ENCODE measurements around the gene ZNF337. TPM values are rescaled to one million over a fixed set of nuclear protein-coding genes. Genes with fewer than 3 reads are reported as not detected.

The ZNF337 gene
- total and polyA plus RNA-seq, 10 of the 15 experiments (the other 5 are each of a cell fraction or from before 2014, with no cell fraction given) = 0.60 to 16.8 (median 9.1) TPM

GRCh38 chr20:25707695-25708094, 11.0 kb upstream of the ZNF337 start:
- POLR2A ChIA-PET = no interaction called here

DNA sequence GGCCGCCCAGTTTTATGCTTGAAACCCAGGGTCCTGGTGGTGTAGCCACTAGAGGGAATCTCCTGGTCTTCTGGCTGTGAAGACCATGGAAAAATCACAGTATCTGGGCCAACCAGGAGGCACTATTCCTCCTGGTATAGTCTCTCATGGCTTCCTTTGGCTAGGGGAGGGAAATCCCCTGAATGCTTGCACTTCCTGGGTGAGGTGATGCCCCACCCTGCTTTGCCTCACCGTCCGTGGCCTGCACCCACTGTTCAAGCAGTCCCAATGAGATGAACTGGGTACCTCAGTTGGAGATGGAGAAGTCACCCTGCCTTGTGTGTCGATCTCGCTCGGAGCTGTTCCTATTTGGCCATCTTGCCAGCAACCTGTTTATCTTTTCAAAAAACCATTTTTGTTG, 10.1 kb upstream of the ZNF337 start:
- H3K36me3 ChIP-seq (ENCODE audit: control insufficient read depth in 2 of 2, insufficient read depth in 2 of 2, low read length in 1 of 2) = no peaks in the 10 kb centered on the region
- CTCF ChIA-PET = no interaction called here
- RAD21 ChIA-PET (ENCODE audit: unreplicated experiment) = no interaction called here
- H3K9me3 ChIP-seq (replicated peaks; ENCODE audit: control insufficient read depth, insufficient read depth, low read length) = no peaks in the 10 kb centered on the region; the same call in 2 of the 3 replicates
- POLR2A ChIA-PET = no interaction called here
- no peaks in the 10 kb centered on the region for H3K27me3 ChIP-seq (replicated peaks in 1 of 2; ENCODE audit: control insufficient read depth in 2 of 2, insufficient read depth in 2 of 2, low read length in 1 of 2)
- no peak overlapping the region for H3K27ac ChIP-seq (ENCODE audit: control insufficient read depth, insufficient read depth)
- SMC1A ChIA-PET (ENCODE audit: uncharacterized antibody, unreplicated experiment) = no interaction called here
- intact Hi-C loops (cut with micrococcal nuclease; ENCODE audit: unreplicated experiment) (no loop called here), in situ Hi-C loops (cut with MboI) (no loop called here)
- WGBS (ENCODE audit: insufficient coverage, insufficient replicate concordance, low lambda C conversion rate, missing lambda C conversion rate) = 54% methylated on average over 6 of the region's 6 CpGs
- DNase-seq (ENCODE audit: low read depth, low spot score) (no peak), ATAC-seq (peak; percentile 73), FAIRE-seq (no peak)
- no peaks in the 10 kb centered on the region for H3K79me2 ChIP-seq (ENCODE audit: control insufficient read depth, insufficient read depth, low read length)
- H3K4me2 ChIP-seq (ENCODE audit: control insufficient read depth, insufficient read depth) = no peak overlapping the region
- H4K20me1 ChIP-seq (ENCODE audit: control insufficient read depth, insufficient read depth) = no peaks in the 10 kb centered on the region
- BruUV-seq (replicated peaks) = no TSS peak
- no peak overlapping the region for H3K9ac ChIP-seq (ENCODE audit: control insufficient read depth, insufficient read depth, low read length)
- peaks cover 4% of the 10 kb centered on the region; the same call in 1 of the 2 replicates for H3K4me1 ChIP-seq (ENCODE audit: control insufficient read depth, insufficient read depth, low read length)
- no peak overlapping the region; the same call in 1 of the 2 replicates for H2AFZ ChIP-seq (ENCODE audit: control insufficient read depth, low read depth, low read length)
- H3K4me3 ChIP-seq = no peak overlapping the region
- no peak for TF ChIP-seq ZSCAN29 (IDR thresholded peaks at IDR 0.05)
- TF ChIP-seq NFYB (IDR thresholded peaks at IDR 0.05; ENCODE audit: insufficient read depth, low read depth, low read length) = no peak
- TF ChIP-seq, protein P1, sequence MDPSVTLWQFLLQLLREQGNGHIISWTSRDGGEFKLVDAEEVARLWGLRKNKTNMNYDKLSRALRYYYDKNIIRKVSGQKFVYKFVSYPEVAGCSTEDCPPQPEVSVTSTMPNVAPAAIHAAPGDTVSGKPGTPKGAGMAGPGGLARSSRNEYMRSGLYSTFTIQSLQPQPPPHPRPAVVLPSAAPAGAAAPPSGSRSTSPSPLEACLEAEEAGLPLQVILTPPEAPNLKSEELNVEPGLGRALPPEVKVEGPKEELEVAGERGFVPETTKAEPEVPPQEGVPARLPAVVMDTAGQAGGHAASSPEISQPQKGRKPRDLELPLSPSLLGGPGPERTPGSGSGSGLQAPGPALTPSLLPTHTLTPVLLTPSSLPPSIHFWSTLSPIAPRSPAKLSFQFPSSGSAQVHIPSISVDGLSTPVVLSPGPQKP (IDR thresholded peaks at IDR 0.05; ENCODE audit: low read depth, low read length) = no peak
- TF ChIP-seq ZNF207 (IDR thresholded peaks at IDR 0.05; ENCODE audit: borderline replicate concordance) = no peak
- no peak for TF ChIP-seq SREBF1 (IDR thresholded peaks at IDR 0.05; ENCODE audit: low read length)
- no peak for TF ChIP-seq CBFB (IDR thresholded peaks at IDR 0.05; ENCODE audit: low read depth)
- TF ChIP-seq, protein P2, sequence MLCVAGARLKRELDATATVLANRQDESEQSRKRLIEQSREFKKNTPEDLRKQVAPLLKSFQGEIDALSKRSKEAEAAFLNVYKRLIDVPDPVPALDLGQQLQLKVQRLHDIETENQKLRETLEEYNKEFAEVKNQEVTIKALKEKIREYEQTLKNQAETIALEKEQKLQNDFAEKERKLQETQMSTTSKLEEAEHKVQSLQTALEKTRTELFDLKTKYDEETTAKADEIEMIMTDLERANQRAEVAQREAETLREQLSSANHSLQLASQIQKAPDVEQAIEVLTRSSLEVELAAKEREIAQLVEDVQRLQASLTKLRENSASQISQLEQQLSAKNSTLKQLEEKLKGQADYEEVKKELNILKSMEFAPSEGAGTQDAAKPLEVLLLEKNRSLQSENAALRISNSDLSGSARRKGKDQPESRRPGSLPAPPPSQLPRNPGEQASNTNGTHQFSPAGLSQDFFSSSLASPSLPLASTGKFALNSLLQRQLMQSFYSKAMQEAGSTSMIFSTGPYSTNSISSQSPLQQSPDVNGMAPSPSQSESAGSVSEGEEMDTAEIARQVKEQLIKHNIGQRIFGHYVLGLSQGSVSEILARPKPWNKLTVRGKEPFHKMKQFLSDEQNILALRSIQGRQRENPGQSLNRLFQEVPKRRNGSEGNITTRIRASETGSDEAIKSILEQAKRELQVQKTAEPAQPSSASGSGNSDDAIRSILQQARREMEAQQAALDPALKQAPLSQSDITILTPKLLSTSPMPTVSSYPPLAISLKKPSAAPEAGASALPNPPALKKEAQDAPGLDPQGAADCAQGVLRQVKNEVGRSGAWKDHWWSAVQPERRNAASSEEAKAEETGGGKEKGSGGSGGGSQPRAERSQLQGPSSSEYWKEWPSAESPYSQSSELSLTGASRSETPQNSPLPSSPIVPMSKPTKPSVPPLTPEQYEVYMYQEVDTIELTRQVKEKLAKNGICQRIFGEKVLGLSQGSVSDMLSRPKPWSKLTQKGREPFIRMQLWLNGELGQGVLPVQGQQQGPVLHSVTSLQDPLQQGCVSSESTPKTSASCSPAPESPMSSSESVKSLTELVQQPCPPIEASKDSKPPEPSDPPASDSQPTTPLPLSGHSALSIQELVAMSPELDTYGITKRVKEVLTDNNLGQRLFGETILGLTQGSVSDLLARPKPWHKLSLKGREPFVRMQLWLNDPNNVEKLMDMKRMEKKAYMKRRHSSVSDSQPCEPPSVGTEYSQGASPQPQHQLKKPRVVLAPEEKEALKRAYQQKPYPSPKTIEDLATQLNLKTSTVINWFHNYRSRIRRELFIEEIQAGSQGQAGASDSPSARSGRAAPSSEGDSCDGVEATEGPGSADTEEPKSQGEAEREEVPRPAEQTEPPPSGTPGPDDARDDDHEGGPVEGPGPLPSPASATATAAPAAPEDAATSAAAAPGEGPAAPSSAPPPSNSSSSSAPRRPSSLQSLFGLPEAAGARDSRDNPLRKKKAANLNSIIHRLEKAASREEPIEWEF (IDR thresholded peaks at IDR 0.05; ENCODE audit: insufficient replicate concordance, low read depth, low read length) = no peak
- TF ChIP-seq SMARCA5 (IDR thresholded peaks at IDR 0.05) = no peak
- no peak for TF ChIP-seq SIN3A (IDR thresholded peaks at IDR 0.05; ENCODE audit: low read depth, low read length)

More at GRCh38 chr20:25707695-25708094, 11.0 kb upstream of the ZNF337 start:
- Histone ChIP-seq H2AFZ (ENCODE audit: control insufficient read depth, low read depth, low read length) (no peak overlapping the region), H3K9ac (ENCODE audit: control insufficient read depth, insufficient read depth, low read length) (no peak overlapping the region), H4K20me1 (ENCODE audit: control insufficient read depth, insufficient read depth) (no peaks in the 10 kb centered on the region), H3K27ac (ENCODE audit: control insufficient read depth, insufficient read depth) (no peak overlapping the region), H3K27me3 (replicated peaks in 1 of 2; ENCODE audit: control insufficient read depth in 2 of 2, insufficient read depth in 2 of 2, low read length in 1 of 2) (no peaks in the 10 kb centered on the region), H3K4me2 (ENCODE audit: control insufficient read depth, insufficient read depth) (no peak overlapping the region), H3K4me3 (no peak overlapping the region), H3K9me3 (replicated peaks; ENCODE audit: control insufficient read depth, insufficient read depth, low read length) (no peaks in the 10 kb centered on the region; the same call in 2 of the 3 replicates), H3K36me3 (ENCODE audit: control insufficient read depth in 2 of 2, insufficient read depth in 2 of 2, low read length in 1 of 2) (no peaks in the 10 kb centered on the region), H3K79me2 (ENCODE audit: control insufficient read depth, insufficient read depth, low read length) (no peaks in the 10 kb centered on the region), H3K4me1 (ENCODE audit: control insufficient read depth, insufficient read depth, low read length) (peaks cover 4% of the 10 kb centered on the region; the same call in 1 of the 2 replicates)
- ChIA-PET RAD21 (ENCODE audit: unreplicated experiment) (no interaction called here), CTCF (no interaction called here), SMC1A (ENCODE audit: uncharacterized antibody, unreplicated experiment) (no interaction called here)
- intact Hi-C loops (cut with micrococcal nuclease; ENCODE audit: unreplicated experiment) (no loop called here), in situ Hi-C loops (cut with MboI) (no loop called here)
- ATAC-seq = no peak
- TF ChIP-seq ESRRA (IDR thresholded peaks at IDR 0.05; ENCODE audit: low read length) (no peak), ATF7 (IDR thresholded peaks at IDR 0.05; ENCODE audit: low read depth) (no peak), ZNF622 (IDR thresholded peaks at IDR 0.05) (no peak), POLR2AphosphoS2 (IDR thresholded peaks at IDR 0.05; ENCODE audit: low read depth, low read length) (no peak), CBX3 (IDR thresholded peaks at IDR 0.05; ENCODE audit: borderline replicate concordance, low read depth) (no peak), MEF2B (IDR thresholded peaks at IDR 0.05; ENCODE audit: partially characterized antibody, poor library complexity, severe bottlenecking) (no peak), GATAD2B (conservative IDR thresholded peaks at IDR 0.05; ENCODE audit: low read depth) (no peak), HDGF (IDR thresholded peaks at IDR 0.05) (no peak), TAF1 (IDR thresholded peaks at IDR 0.05; ENCODE audit: borderline replicate concordance, low read depth, low read length) (no peak), SPI1 (IDR thresholded peaks at IDR 0.05; ENCODE audit: borderline replicate concordance, insufficient read depth, low read depth, low read length) (no peak), SREBF1 (IDR thresholded peaks at IDR 0.05; ENCODE audit: low read length) (no peak), MXI1 (IDR thresholded peaks at IDR 0.05; ENCODE audit: low read depth, low read length) (no peak), KDM1A (IDR thresholded peaks at IDR 0.05; ENCODE audit: borderline replicate concordance) (no peak)
- no TSS peak for BruUV-seq (replicated peaks)
- FAIRE-seq = no peak
- no peak for DNase-seq (ENCODE audit: low read depth, low spot score)
